GM12874 (cell line): Measurements from ENCODE around the gene MTF2.

Experiments
- CTCF ChIP-seq: IDR thresholded peaks from 2 replicates; pipeline ENCODE4 v1.5.1; 2011; ENCODE audit warnings: low read depth, mild to moderate bottlenecking, control low read depth, low read length, moderate library complexity; ENCODE audit not compliant: insufficient read depth

MTF2 gene

GRCh38 chr1:93142161-93142560 is 63.1 kb downstream of the MTF2 start:
- no peak for TF ChIP-seq CTCF

DNA sequence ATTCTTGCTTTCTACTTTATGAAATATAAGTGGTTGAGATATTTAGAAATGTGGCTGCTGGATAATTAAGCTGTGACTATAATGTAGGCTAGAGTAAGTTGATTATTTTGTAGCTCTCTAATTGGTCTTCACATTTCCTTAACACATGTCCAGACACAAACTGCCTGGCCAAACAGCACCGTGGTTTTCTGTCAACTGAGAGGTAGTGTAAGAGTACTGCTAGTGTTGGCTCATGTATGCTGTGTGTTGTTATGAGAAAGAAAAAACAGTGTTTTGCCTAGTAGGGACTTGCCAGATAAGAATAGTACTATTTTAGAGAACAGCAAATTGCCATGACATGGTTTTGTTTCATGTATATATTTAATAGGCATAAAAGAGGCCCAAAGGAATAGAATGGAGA is 64.1 kb downstream of the MTF2 start:
- no peak for TF ChIP-seq CTCF

GRCh38 chr1:93143769-93144168 is 64.7 kb downstream of the MTF2 start:
- no peak for TF ChIP-seq CTCF

DNA sequence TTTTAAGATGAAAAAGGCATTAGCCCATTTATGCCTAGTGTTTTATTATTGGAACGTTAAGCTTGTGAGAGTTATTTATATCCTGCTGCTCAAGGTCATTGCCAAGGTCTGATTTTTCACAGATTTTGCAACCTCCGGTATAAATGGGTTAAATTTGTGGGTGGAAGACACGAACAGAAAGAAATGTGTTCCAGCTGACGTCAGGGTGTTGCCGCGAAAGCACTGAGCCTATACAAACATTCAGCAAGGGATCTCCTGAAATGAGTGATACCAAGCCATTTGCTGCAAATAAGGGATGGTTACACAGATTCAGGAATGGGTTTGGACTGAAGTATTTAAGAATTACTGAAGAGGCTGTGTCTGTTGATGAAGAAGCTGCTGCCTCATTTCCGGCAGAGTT is 68.9 kb downstream of the MTF2 start:
- TF ChIP-seq CTCF = no peak

- no peak for TF ChIP-seq CTCF
Observed at GRCh38 chr1:93150729-93151128, 71.6 kb downstream of the MTF2 start.

GRCh38 chr1:93151474-93151873 is 72.4 kb downstream of the MTF2 start:
- no peak for TF ChIP-seq CTCF

- no peak for TF ChIP-seq CTCF
Observed at GRCh38 chr1:93152835-93153234, 73.8 kb downstream of the MTF2 start.

DNA sequence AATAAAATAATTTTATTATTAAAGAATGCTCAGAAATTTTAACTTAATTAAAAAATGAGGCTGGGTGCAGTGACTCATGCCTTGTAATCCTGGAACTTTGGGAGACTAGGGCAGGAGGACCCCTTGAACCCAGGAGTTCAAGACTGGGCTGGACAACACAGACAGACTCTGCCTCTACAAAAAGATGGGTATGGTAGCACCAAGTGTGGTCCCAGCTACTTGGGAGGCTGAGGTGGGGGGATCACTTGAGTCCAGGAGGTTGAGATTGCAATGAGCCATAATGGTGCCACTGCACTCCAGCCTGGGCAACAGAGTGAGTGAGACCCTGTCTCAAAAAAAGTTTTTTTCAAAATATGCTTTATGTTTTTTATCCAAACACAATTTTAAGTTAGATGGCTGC is 75.8 kb downstream of the MTF2 start:
- no peak for TF ChIP-seq CTCF
